Natural killer cell (primary cell): ENCODE results near the gene P3H2. TPM values are rescaled to one million over a fixed set of nuclear protein-coding genes. Genes with fewer than 3 reads are reported as not detected.

Experiments used
- ATAC-seq, 3 donors: fragments of 150-1000 bp in 2 of 3; fragments of 200-7000 bp in 1 of 3; cut with Tn5 transposase; 1 replicate in 1 of 3; 2 replicates in 2 of 3; pipeline ENCODE4 v1.10.0; 2021; ENCODE audit warnings: mild to moderate bottlenecking in 2 of 3, moderate library complexity in 2 of 3
- DNase-seq, 2 donors: peaks; one replicate each; pipeline versions ENCODE4 v3.0.0 to v3.0.0-alpha.2; 2013 to 2021; ENCODE audit warnings: mixed read lengths in 1 of 2
- H3K27ac ChIP-seq: one replicate; pipeline ENCODE4 v1.5.1; 2013; ENCODE audit warnings: mild to moderate bottlenecking, low read length
- H3K27me3 ChIP-seq: one replicate; pipeline ENCODE4 v1.6.1; 2013; ENCODE audit warnings: low read length; ENCODE audit not compliant: control insufficient read depth, insufficient read depth
- H3K36me3 ChIP-seq: one replicate; pipeline ENCODE4 v1.6.1; 2013; ENCODE audit warnings: low read length; ENCODE audit not compliant: control insufficient read depth, insufficient read depth
- H3K4me1 ChIP-seq: one replicate; pipeline ENCODE4 v1.6.1; 2013; ENCODE audit warnings: low read length; ENCODE audit not compliant: control insufficient read depth, insufficient read depth
- H3K4me3 ChIP-seq: one replicate; pipeline ENCODE4 v1.5.1; 2013; ENCODE audit warnings: low read length
- H3K9me3 ChIP-seq: one replicate; pipeline ENCODE4 v1.6.1; 2013; ENCODE audit warnings: low read length; ENCODE audit not compliant: control insufficient read depth, insufficient read depth
- H3K27ac Mint-ChIP-seq, 2 donors: one replicate each; pipeline ENCODE4 v1.8.0; 2022; ENCODE audit warnings: mild to moderate bottlenecking in 2 of 2, mixed read lengths in 2 of 2, moderate library complexity in 1 of 2
- H3K27me3 Mint-ChIP-seq, 2 donors: one replicate each; pipeline ENCODE4 v1.8.0; 2022; ENCODE audit warnings: low read depth in 2 of 2, mixed read lengths in 2 of 2
- H3K36me3 Mint-ChIP-seq: one replicate; pipeline ENCODE4 v1.8.0; 2022; ENCODE audit warnings: mixed read lengths
- H3K4me1 Mint-ChIP-seq, 2 donors: one replicate each; pipeline ENCODE4 v1.8.0; 2022; ENCODE audit warnings: mixed read lengths in 2 of 2
- H3K4me3 Mint-ChIP-seq: one replicate; pipeline ENCODE4 v1.8.0; 2022; ENCODE audit warnings: mild to moderate bottlenecking, moderate library complexity, mixed read lengths
- H3K9me3 Mint-ChIP-seq, 2 donors: one replicate each; pipeline ENCODE4 v1.8.0; 2022; ENCODE audit warnings: mixed read lengths in 2 of 2
- WGBS: methylation state at CpG from one replicate; pipeline ENCODE4 v1.1.7; 2013; ENCODE audit warnings: missing lambda C conversion rate; ENCODE audit not compliant: insufficient coverage; 5-methylcytosine and 5-hydroxymethylcytosine counted together
- intact Hi-C: fragments of 100-400 bp; cut with micrococcal nuclease; formaldehyde crosslinking; loops from one replicate; pipeline ENCODE4 v1.14.2; 2022
- total RNA-seq, 4 donors: library from RNA; stranded (reverse); fragments of 120-200 nt in 1 of 4; gene quantifications; one replicate each; pipeline versions ENCODE4 v1.2.3 to v1.2.4, GENCODE V29; 2013 to 2022
- TF ChIP-seq, protein P1 (sequence below): fragments of 200-600 bp; IDR thresholded peaks from one replicate; pipeline ENCODE4 v1.8.0; 2022; ENCODE audit warnings: antibody characterized with exemption

Gene P3H2
- total RNA-seq, 3 donors from 2014 or later (not counting 1 experiment from before 2014, with no cell fraction given) = 0.43 to 1.0 (median 0.64) TPM

DNA sequence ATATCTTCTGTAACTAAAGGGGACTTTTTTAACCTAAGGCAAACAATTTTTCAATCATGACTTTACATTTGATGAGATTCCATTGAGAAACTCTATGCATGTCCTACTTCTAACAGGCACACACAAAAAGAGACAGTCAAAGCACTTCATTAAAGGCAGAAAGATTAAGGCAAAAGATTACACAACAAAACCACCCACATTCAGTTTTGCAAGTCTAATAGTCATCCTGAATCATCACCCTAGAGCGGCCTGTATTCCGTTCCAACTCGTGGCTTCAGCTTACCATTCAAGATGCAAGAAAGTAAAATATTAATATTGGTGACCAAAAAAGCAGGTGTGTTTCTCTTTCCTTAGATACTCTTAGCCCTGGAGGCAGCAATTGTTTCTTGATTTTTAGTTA, 205.9 kb downstream of the P3H2 start:
- Histone ChIP-seq H3K27ac (no peak overlapping the region), H3K27me3 (no peaks in the 10 kb centered on the region), H3K36me3 (no peaks in the 10 kb centered on the region), H3K9me3 (no peaks in the 10 kb centered on the region), H3K4me3 (no peak overlapping the region), H3K4me1 (no peaks in the 10 kb centered on the region)
- intact Hi-C loops = no loop called here
- no peak for DNase-seq
- Mint-ChIP-seq H3K36me3 (no peaks in the 10 kb centered on the region), H3K4me3 (no peak overlapping the region), H3K27ac (no peak overlapping the region), H3K27me3 (no peaks in the 10 kb centered on the region), H3K4me1 (no peaks in the 10 kb centered on the region), H3K9me3 (peaks cover 4% of the 10 kb centered on the region in 2 donors)
- no peak for ATAC-seq
- 80% methylated on average over 1 of the region's 3 CpGs for WGBS
- TF ChIP-seq, protein P1, sequence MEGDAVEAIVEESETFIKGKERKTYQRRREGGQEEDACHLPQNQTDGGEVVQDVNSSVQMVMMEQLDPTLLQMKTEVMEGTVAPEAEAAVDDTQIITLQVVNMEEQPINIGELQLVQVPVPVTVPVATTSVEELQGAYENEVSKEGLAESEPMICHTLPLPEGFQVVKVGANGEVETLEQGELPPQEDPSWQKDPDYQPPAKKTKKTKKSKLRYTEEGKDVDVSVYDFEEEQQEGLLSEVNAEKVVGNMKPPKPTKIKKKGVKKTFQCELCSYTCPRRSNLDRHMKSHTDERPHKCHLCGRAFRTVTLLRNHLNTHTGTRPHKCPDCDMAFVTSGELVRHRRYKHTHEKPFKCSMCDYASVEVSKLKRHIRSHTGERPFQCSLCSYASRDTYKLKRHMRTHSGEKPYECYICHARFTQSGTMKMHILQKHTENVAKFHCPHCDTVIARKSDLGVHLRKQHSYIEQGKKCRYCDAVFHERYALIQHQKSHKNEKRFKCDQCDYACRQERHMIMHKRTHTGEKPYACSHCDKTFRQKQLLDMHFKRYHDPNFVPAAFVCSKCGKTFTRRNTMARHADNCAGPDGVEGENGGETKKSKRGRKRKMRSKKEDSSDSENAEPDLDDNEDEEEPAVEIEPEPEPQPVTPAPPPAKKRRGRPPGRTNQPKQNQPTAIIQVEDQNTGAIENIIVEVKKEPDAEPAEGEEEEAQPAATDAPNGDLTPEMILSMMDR = no peak

DNA sequence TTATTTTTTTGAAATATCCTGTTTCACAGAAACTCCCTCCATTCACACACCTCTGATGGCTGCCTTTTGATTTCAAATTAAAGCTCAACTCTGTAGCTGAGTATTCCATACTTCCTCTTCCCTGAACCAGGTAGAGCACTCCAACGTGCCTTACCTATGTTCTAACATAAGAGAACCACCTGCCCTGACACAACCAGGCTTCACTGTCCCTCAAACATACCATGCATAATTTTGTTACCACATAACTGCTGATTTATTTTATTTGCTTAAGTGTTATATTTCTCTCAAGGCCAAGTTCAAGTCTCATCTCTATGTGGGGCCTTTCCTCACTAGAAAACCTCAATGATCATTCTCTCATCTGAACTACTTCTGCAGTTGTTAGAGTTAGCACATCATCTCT, 209.7 kb downstream of the P3H2 start:
- DNase-seq = no peak
- TF ChIP-seq, protein P1 = no peak
- WGBS = 41% methylated on average over 1 of the region's 1 CpG

DNA sequence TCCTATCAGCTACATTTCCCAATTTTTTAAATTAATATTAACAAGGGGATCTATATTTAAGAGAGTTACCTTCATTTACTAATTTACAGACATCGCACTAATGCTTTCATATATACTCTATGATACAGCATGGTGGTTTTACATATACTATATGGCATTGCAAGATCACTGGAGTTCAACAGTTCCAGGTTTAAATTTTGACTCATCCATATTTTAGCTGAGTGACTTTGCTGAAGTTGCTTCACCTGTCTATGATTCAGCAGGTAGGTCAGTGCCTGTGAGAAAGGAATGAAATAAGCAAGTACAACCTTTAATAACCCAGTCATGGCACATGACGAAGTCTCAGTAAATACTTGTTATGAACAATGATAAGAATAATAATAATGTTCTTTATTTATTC, 211.1 kb downstream of the P3H2 start:
- no CpG with 5 or more reads among the region's 2 CpGs for WGBS
- H3K27me3 Mint-ChIP-seq = no peaks in the 10 kb centered on the region
- intact Hi-C loops = no loop called here

More for the DNA sequence above, 209.7 kb downstream of the P3H2 start:
- Mint-ChIP-seq H3K4me1 (no peaks in the 10 kb centered on the region), H3K36me3 (no peaks in the 10 kb centered on the region), H3K4me3 (no peak overlapping the region), H3K27me3 (no peaks in the 10 kb centered on the region), H3K9me3 (peaks cover 2 to 8% of the 10 kb centered on the region in 2 donors), H3K27ac (no peak overlapping the region)
- Histone ChIP-seq H3K36me3 (no peaks in the 10 kb centered on the region), H3K27me3 (no peaks in the 10 kb centered on the region), H3K9me3 (no peaks in the 10 kb centered on the region), H3K4me3 (no peak overlapping the region), H3K4me1 (no peaks in the 10 kb centered on the region), H3K27ac (no peak overlapping the region)
- no peak for ATAC-seq
- intact Hi-C loops = no loop called here

DNA sequence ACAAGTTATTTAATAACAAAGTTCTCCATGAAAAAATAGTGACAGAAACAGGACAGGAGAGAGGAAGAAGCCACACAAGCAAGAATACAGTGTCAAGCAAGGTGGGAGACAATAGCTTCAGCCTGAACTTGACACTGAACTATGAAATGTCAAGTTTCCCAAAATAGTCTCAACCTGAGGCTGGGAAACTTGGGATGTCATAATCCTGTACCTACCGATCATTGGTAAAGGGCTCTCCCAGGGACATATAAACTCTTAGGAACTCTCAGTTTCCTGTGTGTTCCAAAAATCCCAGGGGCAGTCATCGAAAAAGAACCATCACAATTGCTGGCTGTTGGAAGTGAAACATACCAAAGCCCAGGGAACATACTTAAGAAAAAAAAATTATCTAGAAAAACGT, 211.6 kb downstream of the P3H2 start:
- H3K9me3 ChIP-seq = no peaks in the 10 kb centered on the region
- TF ChIP-seq, protein P1 = no peak
- Mint-ChIP-seq H3K27me3 (no peaks in the 10 kb centered on the region), H3K36me3 (no peaks in the 10 kb centered on the region), H3K4me1 (no peaks in the 10 kb centered on the region), H3K9me3 (peaks cover 6 to 8% of the 10 kb centered on the region in 2 donors), H3K27ac (no peak overlapping the region), H3K4me3 (no peak overlapping the region)
- ATAC-seq (no peak), DNase-seq (no peak)
- no peaks in the 10 kb centered on the region for H3K27me3 ChIP-seq
- no peak overlapping the region for H3K4me3 ChIP-seq
- H3K27ac ChIP-seq = no peak overlapping the region
- intact Hi-C loops = no loop called here
- H3K4me1 ChIP-seq = no peaks in the 10 kb centered on the region
- 98% methylated on average over 2 of the region's 3 CpGs for WGBS
- no peaks in the 10 kb centered on the region for H3K36me3 ChIP-seq

More for the DNA sequence above, 211.1 kb downstream of the P3H2 start:
- no peaks in the 10 kb centered on the region for H3K9me3 ChIP-seq
- no peaks in the 10 kb centered on the region for H3K36me3 Mint-ChIP-seq
- H3K27ac Mint-ChIP-seq = no peak overlapping the region
- no peaks in the 10 kb centered on the region for H3K27me3 ChIP-seq
- DNase-seq (no peak), ATAC-seq (no peak)
- peaks cover 4 to 8% of the 10 kb centered on the region in 2 donors for H3K9me3 Mint-ChIP-seq
- H3K4me3 Mint-ChIP-seq = no peak overlapping the region
- no peak overlapping the region for H3K27ac ChIP-seq
- no peaks in the 10 kb centered on the region for H3K4me1 Mint-ChIP-seq
- TF ChIP-seq, protein P1 = no peak
- H3K4me1 ChIP-seq = no peaks in the 10 kb centered on the region
- no peaks in the 10 kb centered on the region for H3K36me3 ChIP-seq
- no peak overlapping the region for H3K4me3 ChIP-seq
